ENCODE data around the gene PDSS2.

The PDSS2 gene

GRCh38 chr6:107361753-107362604 lies 97.4 kb downstream of the PDSS2 start:
- Histone ChIP-seq H3K27ac (no peak overlapping the region), H3K4me3 (no peak overlapping the region)
- DNase-seq (ENCODE audit: low spot score) = no peak
- no peak for TF ChIP-seq CTCF (IDR thresholded peaks at IDR 0.05)

- no peak for TF ChIP-seq CTCF (IDR thresholded peaks at IDR 0.05)
- H3K4me3 ChIP-seq = no peak overlapping the region
- no peak for DNase-seq (ENCODE audit: low spot score)
- H3K27ac ChIP-seq = no peak overlapping the region
Measured at GRCh38 chr6:107360476-107360875, 98.9 kb downstream of the PDSS2 start.

- Histone ChIP-seq H3K4me3 (no peak overlapping the region), H3K27ac (no peak overlapping the region)
- no peak for TF ChIP-seq CTCF (IDR thresholded peaks at IDR 0.05)
- no peak for DNase-seq (ENCODE audit: low spot score)
Measured at GRCh38 chr6:107357842-107358241, 101.5 kb downstream of the PDSS2 start.

- DNase-seq (ENCODE audit: low spot score) = no peak
- TF ChIP-seq CTCF (IDR thresholded peaks at IDR 0.05) = no peak
- Histone ChIP-seq H3K4me3 (no peak overlapping the region), H3K27ac (no peak overlapping the region)
Measured at GRCh38 chr6:107357031-107357430, 102.3 kb downstream of the PDSS2 start.

- no peak for DNase-seq (ENCODE audit: low spot score)
- Histone ChIP-seq H3K27ac (no peak overlapping the region), H3K4me3 (no peak overlapping the region)
- no peak for TF ChIP-seq CTCF (IDR thresholded peaks at IDR 0.05)
Measured at GRCh38 chr6:107355659-107356058, 103.7 kb downstream of the PDSS2 start.

GRCh38 chr6:107354451-107354850 lies 104.9 kb downstream of the PDSS2 start:
- TF ChIP-seq CTCF (IDR thresholded peaks at IDR 0.05) = no peak
- no peak for DNase-seq (ENCODE audit: low spot score)
- H3K4me3 ChIP-seq = no peak overlapping the region
- no peak overlapping the region for H3K27ac ChIP-seq

GRCh38 chr6:107353773-107354382 lies 105.5 kb downstream of the PDSS2 start:
- no peak for TF ChIP-seq CTCF (IDR thresholded peaks at IDR 0.05)
- H3K27ac ChIP-seq = no peak overlapping the region
- no peak for DNase-seq (ENCODE audit: low spot score)
- H3K4me3 ChIP-seq = no peak overlapping the region
